Measurements from ENCODE around the gene NAA25. TPM values are rescaled to one million over a fixed set of nuclear protein-coding genes. Genes with fewer than 3 reads are reported as not detected.
"Not testable (repeated sequence)": the region's sequence is repeated elsewhere in the genome, so short reads cannot be mapped to it uniquely, and the experiment has no call there.

The NAA25 gene
- total and polyA plus RNA-seq, 5 donors: 4.6 to 21.7 (median 15.6) TPM

DNA sequence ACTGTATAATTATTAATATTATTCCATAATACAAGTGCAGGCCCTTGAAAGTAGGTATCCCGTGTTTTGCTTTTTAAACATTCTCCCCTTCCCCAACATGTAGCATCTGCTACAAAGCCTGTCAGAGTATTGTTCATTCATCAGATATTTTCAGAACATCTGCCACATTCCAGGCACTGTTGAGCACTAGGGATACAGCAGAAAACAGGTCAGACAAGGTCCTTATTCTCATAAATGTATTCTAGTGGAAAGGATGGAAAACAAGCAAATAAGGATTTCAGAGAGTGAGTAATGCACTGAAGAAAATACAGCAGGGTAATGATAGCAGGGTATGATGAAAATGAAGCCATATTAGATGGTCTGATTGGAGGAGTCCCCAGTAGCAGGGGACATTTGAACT is 91.5 kb downstream of the NAA25 start:
- intact Hi-C loops (cut with DNase I): loop anchor here in 2 of 4 donors (10.0 kb wide), 1 partner anchor 72 kb away; no protein-coding TSS in a partner anchor
- Histone ChIP-seq H3K4me3 (ENCODE audit: low read length) (no peak overlapping the region), H3K9me3 (ENCODE audit: control insufficient read depth, low read length) (no peaks in the 10 kb centered on the region), H3K27me3 (ENCODE audit: control insufficient read depth, insufficient read depth) (no peaks in the 10 kb centered on the region), H3K4me1 (ENCODE audit: control insufficient read depth, insufficient read depth, low read length) (peaks cover 4% of the 10 kb centered on the region), H3K27ac (ENCODE audit: low read length) (no peak overlapping the region)
- DNase-seq (no peak), ATAC-seq (no peak)
- WGBS: 84% methylated on average over 1 of the region's 1 CpG

GRCh38 chr12:112015938-112016337 is 92.6 kb downstream of the NAA25 start:
- no peak for ATAC-seq
- H3K27ac ChIP-seq (ENCODE audit: low read length): no peak overlapping the region
- intact Hi-C loops (cut with DNase I): loop anchor here in 2 of 4 donors (10.0 kb wide), 1 partner anchor 71 kb away; no protein-coding TSS in a partner anchor
- DNase-seq: no peak
- no peaks in the 10 kb centered on the region for H3K27me3 ChIP-seq (ENCODE audit: control insufficient read depth, insufficient read depth)
- H3K9me3 ChIP-seq (ENCODE audit: control insufficient read depth, low read length): no peaks in the 10 kb centered on the region
- peaks cover 7% of the 10 kb centered on the region for H3K4me1 ChIP-seq (ENCODE audit: control insufficient read depth, insufficient read depth, low read length)
- 95% methylated on average over 6 of the region's 6 CpGs for WGBS
- H3K4me3 ChIP-seq (ENCODE audit: low read length): no peak overlapping the region

GRCh38 chr12:112013601-112014402 is 94.8 kb downstream of the NAA25 start:
- intact Hi-C loops (cut with DNase I): loop anchor here in 2 of 4 donors (10.0 kb wide), 1 partner anchor 69 kb away; no protein-coding TSS in a partner anchor
- 2% methylated on average over 54 of the region's 54 CpGs for WGBS
- no peaks in the 10 kb centered on the region for H3K9me3 ChIP-seq (ENCODE audit: control insufficient read depth, low read length)
- peak; percentile 54 to 82 (median 79) for DNase-seq
- ATAC-seq: peak; percentile 36 to 48
- peaks cover 10% of the 10 kb centered on the region for H3K4me1 ChIP-seq (ENCODE audit: control insufficient read depth, insufficient read depth, low read length)
- H3K4me3 ChIP-seq (ENCODE audit: low read length): peak overlapping the region; percentile 55
- no peaks in the 10 kb centered on the region for H3K27me3 ChIP-seq (ENCODE audit: control insufficient read depth, insufficient read depth)
- H3K27ac ChIP-seq (ENCODE audit: low read length): peak overlapping the region; percentile 73

DNA sequence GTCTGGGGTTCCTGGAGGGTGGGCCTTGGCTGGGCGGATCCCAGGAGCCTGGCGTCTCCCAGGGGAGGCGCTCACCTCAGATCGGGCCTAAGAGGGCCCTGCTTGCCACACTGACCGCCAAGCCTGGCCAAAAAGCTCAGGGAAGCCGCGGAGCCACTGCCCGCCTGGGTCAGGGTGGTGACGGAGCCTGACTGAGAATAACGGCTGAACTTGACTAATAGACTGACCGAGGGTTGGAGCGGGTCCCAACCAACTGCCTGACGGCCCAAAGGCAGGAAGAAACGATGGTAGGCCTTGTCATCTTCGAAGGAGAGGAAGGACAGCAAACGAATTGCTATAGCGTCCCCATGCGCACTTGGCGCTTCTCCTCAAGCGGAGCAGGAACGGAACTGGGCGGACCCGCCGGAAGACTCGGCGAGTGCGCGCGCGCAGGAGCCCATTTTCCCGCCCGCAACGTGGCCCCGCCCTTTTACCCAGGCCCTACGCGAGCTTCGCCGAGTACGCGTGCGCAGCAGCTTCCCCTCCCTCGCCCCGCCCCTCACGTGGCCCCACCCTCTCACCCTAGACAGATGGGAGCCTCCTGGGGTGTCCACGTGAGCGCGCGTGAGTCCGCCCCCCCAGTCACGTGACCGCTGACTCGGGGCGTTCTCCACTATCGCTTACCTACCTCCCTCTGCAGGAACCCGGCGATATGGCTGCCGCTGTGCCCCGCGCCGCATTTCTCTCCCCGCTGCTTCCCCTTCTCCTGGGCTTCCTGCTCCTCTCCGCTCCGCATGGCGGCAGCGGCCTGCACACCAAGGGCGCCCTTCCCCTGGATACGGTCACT is 95.6 kb downstream of the NAA25 start, which contains the start of the genes ERP29 and TMEM116:
ERP29 (plus strand) TSS at position 652 of the 826 bp plus-strand sequence; CDS start at position 692, 40 bp downstream.
TMEM116 (minus strand) TSS at position 391 of the 826 bp plus-strand sequence. CDS start 7,895 bp downstream, outside the sequence.
- under 1% methylated on average over 67 of the region's 67 CpGs for WGBS
- ATAC-seq (peak; percentile 96), DNase-seq (peak; percentile 99 to 100 (median 100))
- intact Hi-C loops (cut with DNase I): loop anchor here in 2 of 4 donors (10.0 kb wide), 1 partner anchor 68 kb away; no protein-coding TSS in a partner anchor
- Histone ChIP-seq H3K27me3 (ENCODE audit: control insufficient read depth, insufficient read depth) (no peaks in the 10 kb centered on the region), H3K9me3 (ENCODE audit: control insufficient read depth, low read length) (no peaks in the 10 kb centered on the region), H3K4me1 (ENCODE audit: control insufficient read depth, insufficient read depth, low read length) (peaks cover 10% of the 10 kb centered on the region), H3K27ac (ENCODE audit: low read length) (peak within 1 kb of the TSS; percentile 95), H3K4me3 (ENCODE audit: low read length) (peak within 1 kb of the TSS; percentile 69)

DNA sequence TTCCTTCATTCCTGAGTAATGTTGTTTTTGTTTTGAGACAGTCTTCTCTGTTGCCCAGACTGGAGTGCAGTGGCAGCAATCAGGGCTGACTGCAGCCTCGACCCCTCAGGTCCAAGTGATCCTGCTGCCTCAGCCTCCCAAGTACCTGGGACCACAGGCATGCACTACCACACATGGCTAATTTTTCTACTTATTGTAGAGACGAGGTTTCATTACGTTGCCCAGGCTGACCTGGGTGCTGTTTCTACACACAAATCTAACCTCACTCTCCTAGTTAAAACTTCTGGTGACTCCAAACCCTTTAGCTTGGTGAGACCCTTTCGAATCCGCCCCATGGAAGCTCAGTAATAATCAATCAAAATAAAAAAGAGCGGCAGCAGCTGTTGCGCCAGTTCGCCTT is 96.9 kb downstream of the NAA25 start:
- intact Hi-C loops (cut with DNase I): loop anchor here in 2 of 4 donors (10.0 kb wide), 1 partner anchor 67 kb away; no protein-coding TSS in a partner anchor
- DNase-seq: peak in 1 of 3 donors; percentile 15
- no peak for ATAC-seq
- 94% methylated on average over 8 of the region's 8 CpGs for WGBS
- H3K27me3 ChIP-seq (ENCODE audit: control insufficient read depth, insufficient read depth): no peaks in the 10 kb centered on the region
- no peak overlapping the region for H3K27ac ChIP-seq (ENCODE audit: low read length)
- no peaks in the 10 kb centered on the region for H3K9me3 ChIP-seq (ENCODE audit: control insufficient read depth, low read length)
- peaks cover 10% of the 10 kb centered on the region for H3K4me1 ChIP-seq (ENCODE audit: control insufficient read depth, insufficient read depth, low read length)
- no peak overlapping the region for H3K4me3 ChIP-seq (ENCODE audit: low read length)

DNA sequence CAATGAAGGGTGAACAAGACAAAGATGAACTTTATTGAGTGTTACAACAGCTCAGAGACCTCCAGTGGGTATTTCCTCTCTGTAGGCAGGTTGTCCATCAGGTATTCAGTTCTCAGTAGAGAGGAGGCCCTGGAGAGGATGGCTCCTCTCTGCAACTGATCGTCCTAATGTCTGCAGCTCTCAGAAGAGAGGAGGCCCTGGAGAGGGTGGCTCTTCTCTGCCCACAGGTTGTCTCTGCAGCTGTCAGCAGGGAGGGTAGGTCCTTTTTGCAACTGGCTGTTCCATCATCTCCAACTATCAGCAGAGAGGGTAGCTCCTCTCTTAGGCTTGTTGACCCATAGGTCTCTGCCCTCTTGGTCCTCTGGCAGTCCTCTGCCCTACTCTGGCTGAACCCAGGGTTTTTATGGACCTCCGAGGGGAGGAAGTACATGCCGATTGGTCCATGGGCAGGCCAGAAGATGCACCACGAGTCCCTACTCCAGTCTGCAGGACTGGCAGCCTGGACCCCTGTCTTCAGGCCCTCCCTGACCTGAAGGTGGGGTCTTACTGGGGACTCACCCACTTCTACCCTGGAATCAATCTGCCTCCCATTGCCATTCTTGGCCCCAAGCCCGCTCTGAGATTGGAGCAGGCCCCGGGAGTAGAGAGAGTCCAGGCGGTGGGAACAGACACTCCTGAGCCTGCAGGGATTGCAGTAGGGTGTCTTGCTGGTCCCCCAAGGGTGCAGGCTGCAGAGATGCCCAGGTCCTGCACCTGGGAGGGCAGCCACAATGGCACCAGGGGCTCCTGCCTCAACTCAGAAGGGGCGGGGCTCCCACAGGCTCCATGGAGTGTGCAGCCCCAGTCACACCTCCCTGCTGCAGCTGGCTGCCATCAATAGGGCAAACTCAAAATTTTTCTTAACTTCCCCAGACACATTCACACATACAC is 97.9 kb downstream of the NAA25 start:
- intact Hi-C loops (cut with DNase I): loop anchor here in 2 of 4 donors (10.0 kb wide), 1 partner anchor 66 kb away; no protein-coding TSS in a partner anchor
- ATAC-seq (no peak), DNase-seq (peak in 1 of 3 donors; percentile 44)
- no peaks in the 10 kb centered on the region for H3K27me3 ChIP-seq (ENCODE audit: control insufficient read depth, insufficient read depth)
- 92% methylated on average over 8 of the region's 8 CpGs for WGBS
- peaks cover 10% of the 10 kb centered on the region for H3K4me1 ChIP-seq (ENCODE audit: control insufficient read depth, insufficient read depth, low read length)
- no peak overlapping the region for H3K4me3 ChIP-seq (ENCODE audit: low read length)
- H3K27ac ChIP-seq (ENCODE audit: low read length): no peak overlapping the region
- H3K9me3 ChIP-seq (ENCODE audit: control insufficient read depth, low read length): no peaks in the 10 kb centered on the region

GRCh38 chr12:112009596-112009995 is 99.0 kb downstream of the NAA25 start:
- H3K27ac ChIP-seq (ENCODE audit: low read length); DNase-seq; H3K4me3 ChIP-seq (ENCODE audit: low read length); intact Hi-C loops (cut with DNase I); H3K27me3 ChIP-seq (ENCODE audit: control insufficient read depth, insufficient read depth); ATAC-seq; H3K9me3 ChIP-seq (ENCODE audit: control insufficient read depth, low read length); H3K4me1 ChIP-seq (ENCODE audit: control insufficient read depth, insufficient read depth, low read length): not testable (repeated sequence)
- WGBS: 84% methylated on average over 3 of the region's 3 CpGs

DNA sequence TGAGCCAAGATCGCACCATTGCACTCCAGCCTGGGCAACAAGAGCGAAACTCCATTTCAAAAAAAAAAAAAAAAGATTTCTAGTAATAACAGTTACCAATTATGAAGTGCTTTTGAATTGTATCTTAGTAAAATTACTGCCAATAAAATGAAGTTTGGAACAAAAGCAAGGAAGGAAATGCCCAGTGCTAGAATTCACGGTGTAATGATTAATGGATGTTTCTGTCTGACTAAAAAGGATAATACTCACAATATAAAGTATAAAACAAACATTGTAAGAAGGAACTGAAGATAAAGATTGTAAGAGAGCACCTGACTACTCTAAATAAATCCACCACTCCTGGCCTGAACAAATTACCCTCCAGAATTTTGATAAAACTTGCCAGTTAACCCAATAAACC is 99.7 kb downstream of the NAA25 start:
- intact Hi-C loops (cut with DNase I): no loop called here
- Histone ChIP-seq H3K9me3 (ENCODE audit: control insufficient read depth, low read length) (no peaks in the 10 kb centered on the region), H3K27me3 (ENCODE audit: control insufficient read depth, insufficient read depth) (no peaks in the 10 kb centered on the region), H3K27ac (ENCODE audit: low read length) (no peak overlapping the region), H3K4me1 (ENCODE audit: control insufficient read depth, insufficient read depth, low read length) (peaks cover 6% of the 10 kb centered on the region), H3K4me3 (ENCODE audit: low read length) (no peak overlapping the region)
- DNase-seq (no peak), ATAC-seq (no peak)
- WGBS: 77% methylated on average over 3 of the region's 3 CpGs

GRCh38 chr12:112007945-112008344 is 100.6 kb downstream of the NAA25 start:
- Histone ChIP-seq H3K27me3 (ENCODE audit: control insufficient read depth, insufficient read depth) (no peaks in the 10 kb centered on the region), H3K4me3 (ENCODE audit: low read length) (no peak overlapping the region), H3K27ac (ENCODE audit: low read length) (no peak overlapping the region), H3K9me3 (ENCODE audit: control insufficient read depth, low read length) (no peaks in the 10 kb centered on the region), H3K4me1 (ENCODE audit: control insufficient read depth, insufficient read depth, low read length) (peaks cover 6% of the 10 kb centered on the region)
- ATAC-seq (no peak), DNase-seq (peak in 1 of 3 donors; percentile 26)
- intact Hi-C loops (cut with DNase I): no loop called here
- 96% methylated on average over 9 of the region's 9 CpGs for WGBS

Data from right cardiac atrium (tissue), 5 donors.